ENCODE results near the gene CXXC1. TPM values are rescaled to one million over a fixed set of nuclear protein-coding genes. Genes with fewer than 3 reads are reported as not detected.

The CXXC1 gene
- total and polyA plus RNA-seq, 2 of the 13 experiments (the other 11 are each of a cell fraction or from before 2014, with no cell fraction given): 32.9 to 39.0 TPM

DNA sequence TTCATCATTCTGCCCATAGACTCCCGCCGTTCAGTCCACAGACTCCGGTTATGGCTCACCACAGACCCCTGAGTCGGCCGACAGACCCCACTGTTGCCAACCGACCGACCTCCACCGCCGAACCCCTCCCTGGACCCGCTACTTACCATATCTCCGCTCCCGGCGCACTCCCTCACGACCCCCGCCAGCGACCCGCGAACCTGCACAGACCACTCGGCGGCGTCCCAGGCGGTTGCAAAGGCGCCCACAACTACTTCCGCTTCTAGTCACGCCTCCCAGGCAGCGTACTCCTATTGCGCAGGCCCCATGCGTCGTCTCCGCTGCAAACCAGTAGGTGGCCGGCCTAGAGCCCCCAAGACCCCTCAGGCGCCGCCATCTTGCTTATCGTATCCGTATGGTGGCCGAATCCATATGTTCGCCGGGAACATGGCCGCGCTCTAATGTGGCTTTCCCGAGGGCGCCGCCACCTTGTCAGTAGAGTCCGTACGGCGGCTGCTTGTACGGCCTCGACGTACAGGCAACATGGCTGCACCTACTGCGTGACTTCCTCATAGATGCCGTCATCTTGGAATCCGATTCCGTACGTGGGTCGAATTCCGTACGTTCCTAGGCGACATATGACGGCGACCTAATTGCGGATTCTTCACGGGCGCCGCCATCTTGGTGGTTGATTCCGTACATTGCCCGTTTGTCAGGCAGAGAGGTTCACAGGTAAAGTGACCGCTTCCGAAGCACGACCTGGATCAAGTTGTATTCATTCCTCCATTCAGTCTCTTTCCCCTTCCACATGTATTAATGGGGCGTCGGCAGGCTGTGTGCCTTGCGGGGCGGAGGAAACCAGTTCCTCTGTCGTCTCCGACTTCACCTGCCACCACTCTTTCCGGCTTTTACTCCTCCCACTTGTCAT lies at the start of gene CXXC1 (continued):
- no peak for TF ChIP-seq ZNF160 (CRISPR knock-in tag; IDR thresholded peaks at IDR 0.05)
- no peak for TF ChIP-seq FIP1L1 (IDR thresholded peaks at IDR 0.05; ENCODE audit: borderline replicate concordance, insufficient read depth, low read depth, low read length)
- TF ChIP-seq, protein P1, sequence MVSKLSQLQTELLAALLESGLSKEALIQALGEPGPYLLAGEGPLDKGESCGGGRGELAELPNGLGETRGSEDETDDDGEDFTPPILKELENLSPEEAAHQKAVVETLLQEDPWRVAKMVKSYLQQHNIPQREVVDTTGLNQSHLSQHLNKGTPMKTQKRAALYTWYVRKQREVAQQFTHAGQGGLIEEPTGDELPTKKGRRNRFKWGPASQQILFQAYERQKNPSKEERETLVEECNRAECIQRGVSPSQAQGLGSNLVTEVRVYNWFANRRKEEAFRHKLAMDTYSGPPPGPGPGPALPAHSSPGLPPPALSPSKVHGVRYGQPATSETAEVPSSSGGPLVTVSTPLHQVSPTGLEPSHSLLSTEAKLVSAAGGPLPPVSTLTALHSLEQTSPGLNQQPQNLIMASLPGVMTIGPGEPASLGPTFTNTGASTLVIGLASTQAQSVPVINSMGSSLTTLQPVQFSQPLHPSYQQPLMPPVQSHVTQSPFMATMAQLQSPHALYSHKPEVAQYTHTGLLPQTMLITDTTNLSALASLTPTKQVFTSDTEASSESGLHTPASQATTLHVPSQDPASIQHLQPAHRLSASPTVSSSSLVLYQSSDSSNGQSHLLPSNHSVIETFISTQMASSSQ (IDR thresholded peaks at IDR 0.05; ENCODE audit: low read depth): 0 out of 2 replicates have a peak, but pooled peaks have one; percentile 33
- TF ChIP-seq, protein P1 (CRISPR knock-in tag; IDR thresholded peaks at IDR 0.05; ENCODE audit: borderline replicate concordance): peak; percentile 86; the same call in 1 of the 2 replicates
- TF ChIP-seq, protein P2, sequence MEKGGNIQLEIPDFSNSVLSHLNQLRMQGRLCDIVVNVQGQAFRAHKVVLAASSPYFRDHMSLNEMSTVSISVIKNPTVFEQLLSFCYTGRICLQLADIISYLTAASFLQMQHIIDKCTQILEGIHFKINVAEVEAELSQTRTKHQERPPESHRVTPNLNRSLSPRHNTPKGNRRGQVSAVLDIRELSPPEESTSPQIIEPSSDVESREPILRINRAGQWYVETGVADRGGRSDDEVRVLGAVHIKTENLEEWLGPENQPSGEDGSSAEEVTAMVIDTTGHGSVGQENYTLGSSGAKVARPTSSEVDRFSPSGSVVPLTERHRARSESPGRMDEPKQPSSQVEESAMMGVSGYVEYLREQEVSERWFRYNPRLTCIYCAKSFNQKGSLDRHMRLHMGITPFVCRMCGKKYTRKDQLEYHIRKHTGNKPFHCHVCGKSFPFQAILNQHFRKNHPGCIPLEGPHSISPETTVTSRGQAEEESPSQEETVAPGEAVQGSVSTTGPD (CRISPR knock-in tag; IDR thresholded peaks at IDR 0.05): no peak
- TF ChIP-seq ZMYM4 (CRISPR knock-in tag; IDR thresholded peaks at IDR 0.05): peak; percentile 84
- no peak for TF ChIP-seq TBL1XR1 (IDR thresholded peaks at IDR 0.05; ENCODE audit: borderline replicate concordance, low read length, partially characterized antibody)
- TF ChIP-seq SNRNP70 (IDR thresholded peaks at IDR 0.05; ENCODE audit: low read depth, low read length): no peak
- 0 out of 2 replicates have a peak, but pooled peaks have one; percentile 43 for TF ChIP-seq ZNF232 (CRISPR knock-in tag; IDR thresholded peaks at IDR 0.05; ENCODE audit: borderline replicate concordance)
- no peak; the same call in none of the 2 replicates for TF ChIP-seq MEIS2 (CRISPR knock-in tag; IDR thresholded peaks at IDR 0.05)
- no peak for TF ChIP-seq TMF1 (CRISPR knock-in tag; IDR thresholded peaks at IDR 0.05; ENCODE audit: low read depth)
- peak; percentile 96 for TF ChIP-seq NAIF1 (CRISPR knock-in tag; IDR thresholded peaks at IDR 0.05; ENCODE audit: borderline replicate concordance)
- TF ChIP-seq, protein P3, sequence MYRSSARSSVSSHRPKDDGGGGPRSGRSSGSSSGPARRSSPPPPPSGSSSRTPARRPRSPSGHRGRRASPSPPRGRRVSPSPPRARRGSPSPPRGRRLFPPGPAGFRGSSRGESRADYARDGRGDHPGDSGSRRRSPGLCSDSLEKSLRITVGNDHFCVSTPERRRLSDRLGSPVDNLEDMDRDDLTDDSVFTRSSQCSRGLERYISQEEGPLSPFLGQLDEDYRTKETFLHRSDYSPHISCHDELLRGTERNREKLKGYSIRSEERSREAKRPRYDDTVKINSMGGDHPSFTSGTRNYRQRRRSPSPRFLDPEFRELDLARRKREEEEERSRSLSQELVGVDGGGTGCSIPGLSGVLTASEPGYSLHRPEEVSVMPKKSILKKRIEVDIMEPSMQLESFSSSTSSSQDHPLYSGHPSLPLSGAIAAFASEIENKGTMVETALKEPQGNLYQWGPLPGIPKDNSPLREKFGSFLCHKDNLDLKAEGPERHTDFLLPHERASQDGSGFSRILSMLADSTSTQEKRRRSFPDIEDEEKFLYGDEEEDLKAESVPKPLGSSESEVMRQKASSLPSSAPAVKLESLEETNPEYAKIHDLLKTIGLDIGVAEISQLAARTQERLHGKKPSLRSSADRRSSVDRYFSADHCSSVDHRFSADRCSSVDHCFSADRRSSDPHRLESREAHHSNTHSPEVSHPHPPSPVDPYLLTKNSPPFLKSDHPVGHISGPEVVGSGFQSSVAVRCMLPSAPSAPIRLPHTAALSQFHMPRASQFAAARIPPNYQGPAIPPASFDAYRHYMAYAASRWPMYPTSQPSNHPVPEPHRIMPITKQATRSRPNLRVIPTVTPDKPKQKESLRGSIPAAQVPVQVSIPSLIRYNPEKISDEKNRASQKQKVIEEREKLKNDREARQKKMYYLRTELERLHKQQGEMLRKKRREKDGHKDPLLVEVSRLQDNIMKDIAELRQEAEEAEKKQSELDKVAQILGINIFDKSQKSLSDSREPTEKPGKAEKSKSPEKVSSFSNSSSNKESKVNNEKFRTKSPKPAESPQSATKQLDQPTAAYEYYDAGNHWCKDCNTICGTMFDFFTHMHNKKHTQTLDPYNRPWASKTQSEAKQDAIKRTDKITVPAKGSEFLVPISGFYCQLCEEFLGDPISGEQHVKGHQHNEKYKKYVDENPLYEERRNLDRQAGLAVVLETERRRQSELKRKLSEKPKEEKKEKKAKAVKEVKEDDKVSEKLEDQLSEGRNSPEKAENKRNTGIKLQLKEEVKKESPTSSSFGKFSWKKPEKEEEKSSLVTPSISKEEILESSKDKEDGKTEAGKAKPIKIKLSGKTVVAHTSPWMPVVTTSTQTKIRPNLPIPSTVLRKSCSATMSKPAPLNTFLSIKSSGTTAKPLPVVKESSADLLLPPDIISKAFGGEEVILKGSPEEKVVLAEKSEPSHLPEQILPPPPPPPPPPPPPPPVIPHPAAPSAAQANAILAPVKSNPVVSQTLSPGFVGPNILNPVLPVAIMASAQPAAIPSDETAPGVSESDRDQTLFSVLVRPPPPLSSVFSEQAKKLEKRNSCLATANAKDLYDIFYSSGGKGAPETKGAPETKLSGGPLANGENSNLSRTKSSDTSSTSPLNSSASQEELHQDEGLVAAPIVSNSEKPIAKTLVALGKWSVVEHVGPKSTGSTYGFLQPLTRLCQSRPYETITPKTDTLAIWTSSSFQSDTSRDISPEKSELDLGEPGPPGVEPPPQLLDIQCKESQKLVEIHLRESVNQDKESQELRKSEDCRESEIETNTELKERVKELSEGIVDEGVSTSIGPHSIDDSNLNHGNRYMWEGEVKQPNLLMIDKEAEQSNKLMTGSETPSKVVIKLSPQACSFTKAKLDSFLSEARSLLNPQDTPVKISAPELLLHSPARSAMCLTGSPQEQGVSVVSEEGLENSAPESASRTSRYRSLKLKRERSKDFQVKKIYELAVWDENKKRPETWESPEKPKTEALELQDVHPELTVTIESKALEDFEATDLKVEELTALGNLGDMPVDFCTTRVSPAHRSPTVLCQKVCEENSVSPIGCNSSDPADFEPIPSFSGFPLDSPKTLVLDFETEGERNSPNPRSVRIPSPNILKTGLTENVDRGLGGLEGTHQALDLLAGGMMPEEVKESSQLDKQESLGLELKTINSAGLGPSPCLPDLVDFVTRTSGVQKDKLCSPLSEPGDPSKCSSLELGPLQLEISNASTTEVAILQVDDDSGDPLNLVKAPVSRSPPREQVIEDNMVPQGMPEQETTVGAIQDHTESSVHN (CRISPR knock-in tag; IDR thresholded peaks at IDR 0.05): no peak
